ENCODE measurements around the gene U2SURP. TPM values are rescaled to one million over a fixed set of nuclear protein-coding genes. Genes with fewer than 3 reads are reported as not detected.
A peak's percentile ranks its signal among the peaks of the same experiment; 100 is the strongest.

U2SURP gene
- total RNA-seq, 1 experiment from 2014 or later = 132 TPM

GRCh38 chr3:143001369-143002082 is at the start of gene U2SURP (continued):
- TF ChIP-seq TCF7L2 (IDR thresholded peaks at IDR 0.05; ENCODE audit: borderline replicate concordance, extremely low read depth, insufficient read depth, insufficient read length) = peak; percentile 73
- TF ChIP-seq FOSL1 (IDR thresholded peaks at IDR 0.05; ENCODE audit: low read depth) = no peak
- TF ChIP-seq RAD21 (IDR thresholded peaks at IDR 0.05; ENCODE audit: low read depth) = no peak
- no peak for TF ChIP-seq EZH2phosphoT487 (IDR thresholded peaks at IDR 0.05; ENCODE audit: borderline replicate concordance)
- TF ChIP-seq JUND (IDR thresholded peaks at IDR 0.05) = 0 out of 2 replicates have a peak, but pooled peaks have one; percentile 18
- no peak for TF ChIP-seq CEBPB (IDR thresholded peaks at IDR 0.05; ENCODE audit: low read depth)
- peak; percentile 89; the same call in 1 of the 2 replicates for TF ChIP-seq CBX3 (IDR thresholded peaks at IDR 0.05; ENCODE audit: low read depth)

GRCh38 chr3:142951794-142952193 is 49.6 kb upstream of the U2SURP start:
- no peak overlapping the region for H3K4me3 ChIP-seq (replicated peaks in 1 of 2; ENCODE audit: low read depth in 1 of 2, low read length in 2 of 2)
- H3K27ac ChIP-seq (ENCODE audit: low read depth, low read length) = no peak overlapping the region
- no peak overlapping the region for H3K9ac ChIP-seq (ENCODE audit: low read length)
- no peaks in the 10 kb centered on the region for H3K27me3 ChIP-seq (ENCODE audit: insufficient read depth, low read length)
- ChIA-PET POLR2A (no interaction called here), CTCF (no interaction called here), RAD21 (ENCODE audit: low non-redundant PET in 1 of 2, low total read pairs in 2 of 2, uncharacterized antibody in 2 of 2, unreplicated experiment in 2 of 2) (no interaction called here)
- DNase-seq (ENCODE audit: low read depth, low spot score) = no peak
- TF ChIP-seq POLR2A (IDR thresholded peaks at IDR 0.05; ENCODE audit: borderline replicate concordance, extremely low read depth, insufficient read depth, insufficient read length) (no peak), SP1 (IDR thresholded peaks at IDR 0.05; ENCODE audit: low read depth) (no peak), ELF1 (IDR thresholded peaks at IDR 0.05; ENCODE audit: borderline replicate concordance, low read depth) (no peak), RAD21 (IDR thresholded peaks at IDR 0.05; ENCODE audit: low read depth) (no peak), CEBPB (IDR thresholded peaks at IDR 0.05; ENCODE audit: low read depth) (no peak), ZNF274 (IDR thresholded peaks at IDR 0.05; ENCODE audit: low read depth, low read length) (no peak), EGR1 (IDR thresholded peaks at IDR 0.05; ENCODE audit: low read depth) (no peak), EZH2phosphoT487 (IDR thresholded peaks at IDR 0.05; ENCODE audit: borderline replicate concordance) (no peak), SRF (IDR thresholded peaks at IDR 0.05; ENCODE audit: low read depth) (no peak), YY1 (IDR thresholded peaks at IDR 0.05; ENCODE audit: extremely low read depth, insufficient replicate concordance, low read depth, low read length) (no peak)
- BruUV-seq (replicated peaks) = no TSS peak
- no peak overlapping the region for H2AFZ ChIP-seq (ENCODE audit: low read depth, low read length, poor library complexity, severe bottlenecking)
- H3K36me3 ChIP-seq (ENCODE audit: control insufficient read depth in 1 of 2, insufficient read depth in 2 of 2, low read length in 2 of 2) = no peaks in the 10 kb centered on the region
- no peaks in the 10 kb centered on the region for H4K20me1 ChIP-seq (ENCODE audit: insufficient read depth)
- intact Hi-C loops (cut with micrococcal nuclease) = no loop called here
- H3K4me2 ChIP-seq (ENCODE audit: low read length) = no peak overlapping the region
- H3K9me3 ChIP-seq (ENCODE audit: control insufficient read depth in 1 of 2, insufficient read depth in 1 of 2, low read depth in 1 of 2, low read length in 2 of 2) = no peaks in the 10 kb centered on the region
- no peaks in the 10 kb centered on the region for H3K9me2 ChIP-seq (ENCODE audit: insufficient read depth)
- no peak for ATAC-seq
- H3K4me1 ChIP-seq (ENCODE audit: control insufficient read depth in 1 of 2, insufficient read depth in 2 of 2, low read length in 2 of 2) = peaks cover 0 to 5% of the 10 kb centered on the region in 2 experiments; a peak in 1 of 4 replicates
- no peaks in the 10 kb centered on the region for H3K79me2 ChIP-seq (ENCODE audit: insufficient read depth, low read length)

Data from HCT116 (cell line).